ES-I3 (cell line): ENCODE results near the gene RAG2.
"Not testable (repeated sequence)": the region's sequence is repeated elsewhere in the genome, so short reads cannot be mapped to it uniquely, and the experiment has no call there.

Experiments
- H3K36me3 ChIP-seq: 2 replicates; pipeline ENCODE4 v1.6.1; 2013; ENCODE audit warnings: mild to moderate bottlenecking, low read length, control low read depth, moderate library complexity; ENCODE audit not compliant: insufficient read depth
- H3K4me1 ChIP-seq: 2 replicates; pipeline ENCODE4 v1.6.1; 2013; ENCODE audit warnings: mild to moderate bottlenecking, control low read depth, low read length; ENCODE audit not compliant: insufficient read depth
- H3K9ac ChIP-seq: 2 replicates; pipeline ENCODE4 v1.6.1; 2013; ENCODE audit warnings: low read depth, mild to moderate bottlenecking, low read length, moderate library complexity
- H3K9me3 ChIP-seq: 2 replicates; pipeline ENCODE4 v1.6.1; 2013; ENCODE audit warnings: mild to moderate bottlenecking, low read length, moderate library complexity; ENCODE audit not compliant: control insufficient read depth, insufficient read depth

The RAG2 gene

DNA sequence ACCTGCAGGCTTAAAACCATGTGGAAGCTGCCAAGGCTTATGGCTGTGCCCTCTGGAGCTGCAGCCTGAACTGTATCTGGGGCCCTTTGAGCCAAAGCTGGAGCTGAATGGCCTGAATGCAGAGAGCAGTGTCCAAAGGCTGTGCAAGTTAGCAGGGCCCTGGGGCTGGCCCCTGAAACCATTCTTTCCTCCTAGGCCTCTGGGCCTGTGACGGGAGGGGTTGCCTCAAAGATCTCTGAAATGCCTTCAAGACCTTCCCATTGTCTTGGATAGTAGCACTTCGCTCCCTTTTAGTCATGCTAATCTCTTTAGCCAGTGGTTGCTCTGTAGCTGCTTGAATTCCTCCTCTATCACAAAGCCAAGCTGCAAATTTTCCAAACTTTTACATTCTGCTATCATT is 16.5 kb downstream of the RAG2 start:
- H3K36me3 ChIP-seq, result no peaks in the 10 kb centered on the region; the same call in 1 of the 2 replicates
- H3K9ac ChIP-seq, result no peak overlapping the region
- H3K4me1 ChIP-seq, result no peaks in the 10 kb centered on the region
- peaks cover 5% of the 10 kb centered on the region; the same call in 1 of the 2 replicates for H3K9me3 ChIP-seq

DNA sequence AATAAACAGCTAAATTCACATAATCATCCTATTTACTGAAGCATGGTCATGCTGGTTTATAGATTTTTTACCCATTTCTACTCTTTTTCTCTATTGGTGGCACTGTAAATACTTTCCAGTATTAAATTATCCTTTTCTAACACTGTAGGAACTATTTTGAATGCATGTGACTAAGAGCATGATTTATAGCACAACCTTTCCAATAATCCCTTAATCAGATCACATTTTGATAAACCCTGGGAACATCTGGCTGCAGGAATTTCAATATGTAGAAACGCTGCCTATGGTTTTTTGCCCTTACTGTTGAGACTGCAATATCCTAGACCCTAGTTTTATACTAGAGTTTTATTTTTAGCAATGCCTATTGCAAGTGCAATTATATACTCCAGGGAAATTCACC is 19.6 kb downstream of the RAG2 start:
- H3K4me1 ChIP-seq, result no peaks in the 10 kb centered on the region

DNA sequence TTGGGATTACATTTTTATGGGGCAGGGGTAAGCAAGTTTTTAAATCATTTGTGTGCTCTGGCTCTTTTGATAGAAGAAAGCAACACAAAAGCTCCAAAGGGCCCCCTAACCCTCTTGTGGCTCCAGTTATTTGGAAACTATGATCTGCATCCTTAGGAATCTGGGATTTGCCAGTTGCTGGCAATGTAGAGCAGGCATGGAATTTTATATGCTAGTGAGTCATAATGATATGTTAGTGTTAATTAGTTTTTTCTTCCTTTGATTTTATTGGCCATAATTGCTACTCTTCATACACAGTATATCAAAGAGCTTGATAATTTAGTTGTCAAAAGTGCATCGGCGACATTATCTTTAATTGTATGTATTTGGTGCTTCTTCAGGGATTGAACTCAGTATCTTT is 20.2 kb downstream of the RAG2 start:
- Histone ChIP-seq H3K36me3 (no peaks in the 10 kb centered on the region; the same call in 1 of the 2 replicates), H3K9me3 (peaks cover 5% of the 10 kb centered on the region; the same call in 1 of the 2 replicates), H3K4me1 (no peaks in the 10 kb centered on the region), H3K9ac (no peak overlapping the region)

More for the DNA sequence above, 19.6 kb downstream of the RAG2 start:
- Histone ChIP-seq H3K9me3 (peaks cover 5% of the 10 kb centered on the region; the same call in 1 of the 2 replicates), H3K9ac (no peak overlapping the region), H3K36me3 (no peaks in the 10 kb centered on the region; the same call in 1 of the 2 replicates)

DNA sequence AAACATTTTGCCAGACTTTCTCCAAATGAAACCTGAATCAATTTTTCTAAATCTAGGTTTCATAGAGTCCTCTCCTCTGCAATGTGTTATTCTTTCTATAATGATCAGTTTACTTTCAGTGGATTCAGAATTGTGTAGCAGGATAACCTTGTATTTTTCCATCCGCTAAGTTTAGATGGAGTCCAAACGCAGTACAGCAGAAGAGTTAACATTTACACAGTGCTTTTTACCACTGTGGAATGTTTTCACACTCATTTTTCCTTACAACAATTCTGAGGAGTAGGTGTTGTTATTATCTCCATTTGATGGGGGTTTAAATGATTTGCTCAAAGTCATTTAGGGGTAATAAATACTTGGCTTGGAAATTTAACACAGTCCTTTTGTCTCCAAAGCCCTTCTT is 20.7 kb downstream of the RAG2 start:
- H3K4me1 ChIP-seq, result no peaks in the 10 kb centered on the region
- H3K9ac ChIP-seq, result no peak overlapping the region
- no peaks in the 10 kb centered on the region for H3K36me3 ChIP-seq
- peaks cover 3% of the 10 kb centered on the region; the same call in 1 of the 2 replicates for H3K9me3 ChIP-seq

DNA sequence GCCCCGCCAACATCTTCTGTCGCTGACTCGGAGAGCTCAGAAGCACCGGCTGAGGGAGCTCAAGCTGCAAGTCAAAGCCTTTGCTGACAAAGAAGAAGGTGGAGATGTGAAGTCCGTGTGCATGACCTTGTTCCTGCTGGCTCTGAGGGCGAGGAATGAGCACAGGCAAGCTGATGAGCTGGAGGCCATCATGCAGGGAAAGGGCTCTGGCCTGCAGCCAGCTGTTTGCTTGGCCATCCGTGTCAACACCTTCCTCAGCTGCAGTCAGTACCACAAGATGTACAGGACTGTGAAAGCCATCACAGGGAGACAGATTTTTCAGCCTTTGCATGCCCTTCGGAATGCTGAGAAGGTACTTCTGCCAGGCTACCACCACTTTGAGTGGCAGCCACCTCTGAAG is 23.6 kb downstream of the RAG2 start:
- H3K9me3 ChIP-seq, result no peaks in the 10 kb centered on the region
- H3K4me1 ChIP-seq, result no peaks in the 10 kb centered on the region
- H3K36me3 ChIP-seq, result no peaks in the 10 kb centered on the region
- H3K9ac ChIP-seq, result no peak overlapping the region

DNA sequence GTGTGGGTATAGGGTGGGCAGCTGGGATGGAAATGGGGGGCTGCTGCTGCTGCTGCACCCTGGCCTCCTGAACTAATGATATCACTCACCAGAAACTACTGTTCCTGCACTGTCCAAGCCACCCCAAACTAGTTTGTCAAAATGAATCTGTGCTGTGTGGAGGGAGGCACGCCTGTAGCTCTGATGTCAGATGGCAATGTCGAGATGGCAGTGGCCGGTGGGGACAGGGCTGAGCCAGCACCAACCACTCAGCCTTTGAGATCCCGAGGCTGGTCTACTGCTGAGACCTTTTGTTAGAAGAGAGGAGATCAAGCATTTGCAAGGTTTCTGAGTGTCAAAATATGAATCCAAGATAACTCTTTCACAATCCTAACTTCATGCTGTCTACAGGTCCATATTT is 28.9 kb downstream of the RAG2 start:
- Histone ChIP-seq H3K36me3 (no peaks in the 10 kb centered on the region), H3K9ac (no peak overlapping the region), H3K9me3 (no peaks in the 10 kb centered on the region), H3K4me1 (peaks cover 1% of the 10 kb centered on the region; the same call in 1 of the 2 replicates)

DNA sequence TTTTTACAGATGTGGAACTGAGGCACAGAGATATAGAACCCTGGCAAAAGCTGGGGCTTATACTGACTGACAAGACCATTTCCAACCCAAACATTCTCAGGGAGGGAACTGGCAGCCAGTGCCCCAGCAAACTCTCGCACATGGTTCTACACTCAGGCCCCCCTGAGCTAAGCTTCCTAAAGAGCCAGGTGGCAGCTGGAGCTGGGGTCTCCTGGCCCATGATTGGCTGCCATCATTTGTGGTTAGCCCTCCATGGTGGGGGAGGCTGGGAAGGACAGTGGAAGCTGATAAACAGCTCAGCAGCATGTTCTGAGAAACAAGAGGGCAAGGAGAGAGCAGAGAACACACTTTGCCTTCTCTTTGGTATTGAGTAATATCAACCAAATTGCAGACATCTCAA is 30.3 kb downstream of the RAG2 start, which contains the start of gene RAG1:
Gene RAG1, plus strand, starts transcription at position 314 of the 400 bp plus-strand sequence. CDS start 5,298 bp downstream, outside the sequence.
- Histone ChIP-seq H3K4me1 (peaks cover 5% of the 10 kb centered on the region; the same call in 1 of the 2 replicates), H3K9me3 (no peaks in the 10 kb centered on the region), H3K9ac (no peak within 1 kb of the TSS), H3K36me3 (no peaks in the 10 kb centered on the region)

DNA sequence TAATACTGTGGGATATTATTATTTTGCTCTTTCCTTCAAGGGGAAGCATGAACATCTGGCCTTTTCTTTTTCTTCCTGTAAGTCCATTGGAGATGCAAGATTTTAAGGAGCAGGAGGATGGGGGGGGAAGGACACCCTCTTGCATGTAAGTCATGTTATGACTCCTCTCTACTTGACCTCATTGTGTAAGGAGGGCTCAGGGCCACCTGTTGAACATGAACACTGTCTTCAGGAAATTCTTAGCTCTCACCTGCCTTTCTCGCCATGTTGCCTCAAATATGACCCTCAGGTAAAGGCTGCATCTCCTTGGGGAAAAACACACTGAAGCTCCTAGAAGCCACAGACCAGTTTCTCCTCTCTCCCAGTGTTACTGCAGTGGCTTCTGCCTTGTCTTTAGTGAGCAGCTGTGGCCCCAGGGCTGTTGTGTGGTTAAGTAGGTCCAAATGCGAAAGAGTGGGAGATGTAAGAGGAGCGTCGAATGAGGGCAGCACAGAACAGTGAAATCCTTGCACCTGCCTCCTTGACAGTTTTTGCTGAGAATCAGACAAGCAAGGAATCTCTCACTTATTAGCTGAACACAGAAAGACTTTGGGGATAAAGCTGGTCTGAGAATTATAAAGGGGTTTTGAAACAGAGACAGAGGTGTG is 31.5 kb downstream of the RAG2 start:
- no peaks in the 10 kb centered on the region for H3K9me3 ChIP-seq
- peaks cover 5% of the 10 kb centered on the region; the same call in 1 of the 2 replicates for H3K4me1 ChIP-seq
- no peaks in the 10 kb centered on the region for H3K36me3 ChIP-seq
- H3K9ac ChIP-seq, result no peak overlapping the region

DNA sequence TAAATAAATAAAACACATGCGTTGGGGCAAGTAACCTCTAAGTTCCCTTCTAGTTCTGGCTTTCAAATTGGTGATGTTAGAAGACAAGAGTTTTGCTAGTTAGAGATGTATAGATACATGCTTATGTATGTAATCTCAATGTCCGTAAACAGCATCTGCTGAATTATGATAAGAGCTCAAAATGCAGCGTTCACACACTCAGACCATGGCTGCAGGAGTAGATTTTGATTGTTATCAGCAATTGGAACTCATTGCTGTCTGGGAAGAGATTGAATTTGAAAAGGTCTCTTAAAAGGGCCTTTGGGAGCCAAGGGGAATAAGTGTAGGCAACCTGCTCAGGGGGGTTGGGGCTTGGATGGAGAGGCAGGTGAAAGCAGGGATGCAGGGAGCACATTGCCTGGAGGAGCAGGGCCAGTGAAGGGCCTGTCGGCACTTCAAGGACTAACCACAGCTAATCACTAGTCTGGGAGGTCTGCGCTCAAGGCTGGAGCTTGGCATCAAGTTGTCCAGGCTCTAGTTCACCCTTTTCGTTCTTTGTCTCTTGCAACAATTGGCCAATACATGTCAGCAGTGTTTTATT is 32.9 kb downstream of the RAG2 start:
- Histone ChIP-seq H3K4me1 (peaks cover 5% of the 10 kb centered on the region; the same call in 1 of the 2 replicates), H3K9ac (peak overlapping the region; percentile 38; the same call in 1 of the 2 replicates), H3K36me3 (no peaks in the 10 kb centered on the region), H3K9me3 (no peaks in the 10 kb centered on the region)

DNA sequence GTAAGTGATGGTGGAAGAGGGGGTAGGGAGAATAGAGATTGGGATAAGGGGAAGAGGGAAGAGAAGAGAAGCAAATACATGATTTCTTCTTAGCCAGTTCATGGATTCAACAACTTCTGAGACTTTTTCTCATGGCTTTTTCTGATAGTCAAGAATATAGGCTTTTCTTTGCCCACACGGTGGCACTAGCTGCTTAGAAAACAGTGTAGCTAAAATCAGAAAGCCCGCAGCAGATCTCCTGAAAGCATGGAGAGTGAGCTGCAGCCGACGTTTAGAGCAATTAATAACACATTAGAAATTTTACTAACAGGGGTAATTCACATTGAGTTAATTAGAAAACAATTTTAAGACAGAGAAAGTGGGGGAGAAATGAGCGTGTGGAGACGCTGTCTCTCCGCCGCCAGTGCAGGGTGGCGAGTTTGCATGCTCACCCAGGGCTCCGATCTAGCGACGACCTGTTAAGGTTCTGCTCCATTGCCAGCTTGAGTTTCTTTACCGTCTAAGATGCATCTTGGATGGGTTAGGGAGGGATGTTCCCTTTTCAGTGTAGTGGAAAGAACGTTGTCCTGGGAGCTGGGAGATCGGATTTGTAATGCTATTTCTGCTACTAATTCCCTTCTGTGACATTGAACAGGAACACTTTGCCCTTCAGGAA is 33.5 kb downstream of the RAG2 start:
- Histone ChIP-seq H3K36me3 (no peaks in the 10 kb centered on the region), H3K9ac (peak overlapping the region; percentile 38), H3K9me3 (0 out of 2 replicates have a peak, but pooled peaks cover 3% of the 10 kb centered on the region), H3K4me1 (peaks cover 5% of the 10 kb centered on the region; the same call in 1 of the 2 replicates)

DNA sequence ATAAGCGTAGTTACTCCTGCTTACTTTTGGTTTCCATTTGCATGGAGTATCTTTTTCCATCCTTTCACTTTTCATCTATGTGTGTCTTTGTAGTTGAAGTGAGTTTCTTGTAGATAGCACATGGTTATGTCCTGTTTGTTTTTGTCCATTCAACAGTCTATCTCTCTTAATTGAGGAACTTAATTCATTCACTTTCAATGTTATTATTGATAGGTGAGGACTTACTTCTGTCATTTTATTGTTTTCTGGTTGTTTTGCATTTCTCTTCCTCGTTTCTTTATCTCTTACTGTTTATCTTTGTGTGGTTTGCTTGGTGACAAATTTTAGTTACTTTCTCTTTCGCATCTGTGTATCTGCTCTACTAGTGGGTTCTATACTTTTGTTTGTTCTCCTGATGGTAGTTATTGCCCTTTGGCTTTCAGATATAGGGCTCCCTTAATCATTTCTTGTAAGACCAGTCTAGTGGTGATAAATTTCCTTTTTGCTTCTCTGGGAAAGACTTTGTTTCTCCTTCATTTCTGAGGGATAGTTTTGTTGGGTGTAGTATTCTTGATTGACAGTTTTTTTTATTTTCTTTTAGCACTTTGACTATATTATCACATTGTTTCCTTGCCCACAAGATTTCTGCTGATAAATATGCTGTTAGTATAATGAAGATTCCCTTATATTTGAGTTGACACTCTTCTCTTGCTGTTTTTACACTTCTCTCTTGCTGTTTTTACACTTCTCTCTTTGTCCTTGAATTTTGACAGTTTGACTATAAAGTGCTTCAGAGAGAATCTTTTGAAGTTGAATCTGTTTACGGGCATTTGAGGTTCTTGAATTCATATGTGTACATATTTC is 39.2 kb downstream of the RAG2 start:
- no peak overlapping the region for H3K9ac ChIP-seq
- H3K4me1 ChIP-seq, result peaks cover under 1% of the 10 kb centered on the region; the same call in 1 of the 2 replicates
- 0 out of 2 replicates have a peak, but pooled peaks cover 3% of the 10 kb centered on the region for H3K9me3 ChIP-seq
- no peaks in the 10 kb centered on the region for H3K36me3 ChIP-seq

DNA sequence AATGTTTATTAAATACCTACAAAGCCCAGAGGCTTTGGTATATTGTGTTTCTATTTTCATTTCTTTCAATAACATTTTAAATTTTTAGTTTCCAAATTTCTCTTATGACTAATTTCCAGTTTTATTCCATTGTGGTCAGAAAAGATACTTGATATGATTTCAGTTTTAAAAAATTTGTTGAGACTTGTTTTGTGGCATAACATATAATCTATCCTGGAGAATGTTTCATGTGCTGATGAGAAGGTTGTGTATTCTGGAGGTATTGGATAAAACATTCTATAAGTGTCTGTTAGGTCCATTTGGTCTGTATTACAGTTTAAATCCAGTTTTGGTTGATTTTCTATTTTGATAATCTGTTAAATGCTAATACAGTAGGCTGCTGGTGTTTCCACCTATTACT is 40.0 kb downstream of the RAG2 start:
- H3K36me3 ChIP-seq, result no peaks in the 10 kb centered on the region
- 0 out of 2 replicates have a peak, but pooled peaks cover 3% of the 10 kb centered on the region for H3K9me3 ChIP-seq
- H3K9ac ChIP-seq, result peak overlapping the region; percentile 15; the same call in 1 of the 2 replicates
- no peaks in the 10 kb centered on the region for H3K4me1 ChIP-seq

DNA sequence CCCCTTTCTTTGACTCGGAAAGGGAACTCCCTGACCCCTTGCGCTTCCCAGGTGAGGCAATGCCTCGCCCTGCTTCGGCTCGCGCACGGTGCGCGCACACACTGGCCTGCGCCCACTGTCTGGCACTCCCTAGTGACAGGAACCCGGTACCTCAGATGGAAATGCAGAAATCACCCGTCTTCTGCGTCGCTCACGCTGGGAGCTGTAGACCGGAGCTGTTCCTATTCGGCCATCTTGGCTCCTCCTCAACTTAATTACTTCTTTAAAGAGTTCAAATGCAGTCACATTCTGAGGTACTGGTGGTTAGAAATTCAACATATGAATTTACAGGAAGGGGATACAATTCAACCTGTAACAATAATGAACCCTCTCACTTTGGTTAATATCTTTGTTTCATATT is 40.6 kb downstream of the RAG2 start:
- not testable (repeated sequence) for H3K9me3 ChIP-seq, H3K36me3 ChIP-seq, H3K4me1 ChIP-seq
- H3K9ac ChIP-seq, result peak overlapping the region; percentile 15
